Omental fat pad (tissue), 4 donors: ENCODE data around the gene DCST1. TPM values are rescaled to one million over a fixed set of nuclear protein-coding genes. Genes with fewer than 3 reads are reported as not detected.

Experiments used
- ATAC-seq: fragments of 150-250 bp; one replicate; pipeline ENCODE4 v1.9.1; 2016; ENCODE audit warnings: mild to moderate bottlenecking, moderate library complexity; ENCODE audit not compliant: low FRiP score
- DNase-seq: peaks from one replicate; pipeline ENCODE4 v3.0.0-alpha.2; 2019; ENCODE audit warnings: low spot score
- CTCF ChIP-seq, 3 donors: fragments of 450-650 bp; IDR thresholded peaks; one replicate each; pipeline ENCODE4 v1.5.1; 2016 to 2017; ENCODE audit warnings: antibody characterized with exemption in 3 of 3, mild to moderate bottlenecking in 3 of 3, moderate library complexity in 2 of 3
- total RNA-seq, 4 donors: library from RNA; depleted of rRNA; stranded (reverse); fragments of >200 nt; gene quantifications; one replicate each; pipeline ENCODE4 v1.1.0, GENCODE V29; 2016

Gene DCST1
- total RNA-seq, 4 donors from 2014 or later = not detected

- DNase-seq = no peak
- no peak for TF ChIP-seq CTCF (IDR thresholded peaks at IDR 0.05)
- ATAC-seq = no peak
Measured at GRCh38 chr1:155069551-155070157, 36.0 kb downstream of the DCST1 start.

GRCh38 chr1:155070158-155070621, 36.6 kb downstream of the DCST1 start:
- no peak for DNase-seq
- ATAC-seq = no peak
- TF ChIP-seq CTCF (IDR thresholded peaks at IDR 0.05) = no peak

GRCh38 chr1:155070721-155071569, 37.3 kb downstream of the DCST1 start:
- TF ChIP-seq CTCF (IDR thresholded peaks at IDR 0.05) = no peak
- peak; percentile 66 for DNase-seq
- ATAC-seq = peak; percentile 94

- ATAC-seq (no peak), DNase-seq (no peak)
- no peak for TF ChIP-seq CTCF (IDR thresholded peaks at IDR 0.05)
Measured at GRCh38 chr1:155071701-155072100, 38.1 kb downstream of the DCST1 start.

GRCh38 chr1:155072531-155073289, 39.1 kb downstream of the DCST1 start:
- DNase-seq (no peak), ATAC-seq (no peak)
- TF ChIP-seq CTCF (IDR thresholded peaks at IDR 0.05) = no peak

GRCh38 chr1:155073377-155074242, 40.0 kb downstream of the DCST1 start:
- no peak for DNase-seq
- no peak for TF ChIP-seq CTCF (IDR thresholded peaks at IDR 0.05)

More at GRCh38 chr1:155073377-155074242, 40.0 kb downstream of the DCST1 start:
- no peak for ATAC-seq
